ENCODE results near the gene SERINC3.

Gene SERINC3

GRCh38 chr20:44513871-44514270 is 8.0 kb downstream of the SERINC3 start:
- no peak for DNase-seq (ENCODE audit: low read depth)
- TF ChIP-seq CTCF (conservative IDR thresholded peaks at IDR 0.05; ENCODE audit: control insufficient read depth, insufficient read depth, low read depth, low read length): no peak
- no peak overlapping the region for H3K4me3 ChIP-seq (ENCODE audit: control insufficient read depth, low read depth, low read length)

DNA sequence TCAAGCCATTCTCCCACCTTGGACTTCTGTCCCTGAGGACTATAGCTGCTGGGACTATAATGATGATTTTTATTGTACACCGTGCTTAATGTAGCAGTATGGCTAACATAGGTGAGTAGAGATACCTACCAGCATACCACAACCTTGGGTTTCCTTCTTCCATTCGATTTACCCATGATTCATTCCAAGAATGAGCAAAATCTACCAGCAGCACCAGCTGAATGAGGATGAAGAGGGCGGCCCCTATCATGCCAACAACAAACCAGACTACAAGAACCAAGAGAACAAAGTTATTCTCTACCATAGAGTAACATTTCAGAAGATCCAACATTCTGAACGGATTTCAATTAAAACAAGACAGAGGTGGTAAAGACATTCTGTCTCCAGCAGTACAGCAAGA is 12.1 kb downstream of the SERINC3 start:
- no peak for TF ChIP-seq CTCF (conservative IDR thresholded peaks at IDR 0.05; ENCODE audit: control insufficient read depth, insufficient read depth, low read depth, low read length)
- no peak overlapping the region for H3K4me3 ChIP-seq (ENCODE audit: control insufficient read depth, low read depth, low read length)
- no peak for DNase-seq (ENCODE audit: low read depth)

DNA sequence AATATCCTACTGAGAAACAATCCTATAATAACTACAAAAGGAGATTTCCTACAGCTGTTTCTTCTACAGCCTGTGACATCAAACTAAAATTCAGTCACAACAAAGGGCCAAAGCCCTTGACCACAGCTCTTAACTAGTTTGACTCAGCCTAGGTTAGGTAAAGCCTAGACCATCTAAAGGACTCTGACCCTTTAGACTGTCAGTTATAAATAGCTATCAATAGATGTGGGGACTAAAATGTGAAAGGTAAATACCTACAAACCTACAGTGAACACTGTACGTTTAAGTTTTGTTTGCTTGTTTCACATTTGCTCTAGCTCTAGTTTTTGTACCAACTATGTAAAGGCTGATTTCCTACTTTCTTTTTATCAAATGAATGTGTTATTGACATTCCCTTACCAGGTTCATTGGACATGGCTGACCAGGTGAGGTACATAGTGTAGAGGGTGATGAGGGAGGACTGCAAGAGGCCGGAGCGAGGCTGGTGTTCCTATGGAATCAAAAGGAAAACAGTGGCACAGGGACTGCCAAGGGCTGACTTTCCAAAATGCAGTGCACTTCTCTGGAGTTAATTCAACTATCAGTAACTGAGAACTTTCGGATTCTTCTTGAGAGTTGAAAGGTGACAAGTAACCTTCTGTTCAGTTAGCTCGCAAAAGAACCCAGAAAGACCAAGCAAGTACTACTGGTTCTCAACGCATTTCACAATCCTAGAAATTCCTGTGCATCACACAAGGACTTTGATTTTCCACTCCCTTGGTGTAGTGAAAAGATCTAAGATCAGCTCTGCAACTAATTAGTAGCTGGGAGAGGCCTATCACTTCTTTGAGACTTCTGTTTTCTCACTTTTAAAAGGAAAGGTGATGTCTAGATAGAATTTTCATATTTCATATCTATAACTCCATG is 17.2 kb downstream of the SERINC3 start:
- DNase-seq (ENCODE audit: low read depth): no peak
- H3K4me3 ChIP-seq (ENCODE audit: control insufficient read depth, low read depth, low read length): no peak overlapping the region
- no peak for TF ChIP-seq CTCF (conservative IDR thresholded peaks at IDR 0.05; ENCODE audit: control insufficient read depth, insufficient read depth, low read depth, low read length)

GRCh38 chr20:44502968-44503367 is 18.9 kb downstream of the SERINC3 start:
- no peak overlapping the region for H3K4me3 ChIP-seq (ENCODE audit: control insufficient read depth, low read depth, low read length)
- TF ChIP-seq CTCF (conservative IDR thresholded peaks at IDR 0.05; ENCODE audit: control insufficient read depth, insufficient read depth, low read depth, low read length): no peak
- no peak for DNase-seq (ENCODE audit: low read depth)

- DNase-seq (ENCODE audit: low read depth): peak; percentile 95
- TF ChIP-seq CTCF (conservative IDR thresholded peaks at IDR 0.05; ENCODE audit: control insufficient read depth, insufficient read depth, low read depth, low read length): no peak
- H3K4me3 ChIP-seq (ENCODE audit: control insufficient read depth, low read depth, low read length): no peak overlapping the region
Measured at GRCh38 chr20:44501448-44501847, 20.4 kb downstream of the SERINC3 start.

- no peak for DNase-seq (ENCODE audit: low read depth)
Measured at GRCh38 chr20:44500221-44500620, 21.6 kb downstream of the SERINC3 start.

More at GRCh38 chr20:44500221-44500620, 21.6 kb downstream of the SERINC3 start:
- no peak for TF ChIP-seq CTCF (conservative IDR thresholded peaks at IDR 0.05; ENCODE audit: control insufficient read depth, insufficient read depth, low read depth, low read length)
- no peak overlapping the region for H3K4me3 ChIP-seq (ENCODE audit: control insufficient read depth, low read depth, low read length)
